IPS-18c (cell line): ENCODE measurements around the gene HPSE2.
"Not testable (repeated sequence)": the region's sequence is repeated elsewhere in the genome, so short reads cannot be mapped to it uniquely, and the experiment has no call there.

Experiments
- H3K4me3 ChIP-seq: 2 replicates; pipeline ENCODE4 v1.7.0; 2013; ENCODE audit warnings: low read depth, mild to moderate bottlenecking, low read length, moderate library complexity; ENCODE audit not compliant: insufficient read depth
- H3K9me3 ChIP-seq: one replicate; pipeline ENCODE4 v1.6.1; 2013; ENCODE audit warnings: mild to moderate bottlenecking, low read length, moderate library complexity; ENCODE audit not compliant: control insufficient read depth, insufficient read depth

HPSE2 gene

GRCh38 chr10:99057936-99058690 is 177.5 kb downstream of the HPSE2 start:
- Histone ChIP-seq H3K9me3 (no peaks in the 10 kb centered on the region), H3K4me3 (no peak overlapping the region)

GRCh38 chr10:99045671-99046070 is 190.0 kb downstream of the HPSE2 start:
- Histone ChIP-seq H3K4me3 (no peak overlapping the region), H3K9me3 (peaks cover 7% of the 10 kb centered on the region)

GRCh38 chr10:99042051-99042771 is 193.4 kb downstream of the HPSE2 start:
- Histone ChIP-seq H3K4me3 (no peak overlapping the region), H3K9me3 (peaks cover 7% of the 10 kb centered on the region)

GRCh38 chr10:99041468-99041867 is 194.2 kb downstream of the HPSE2 start:
- H3K9me3 ChIP-seq, result peaks cover 7% of the 10 kb centered on the region
- H3K4me3 ChIP-seq, result no peak overlapping the region

- Histone ChIP-seq H3K9me3 (no peaks in the 10 kb centered on the region), H3K4me3 (no peak overlapping the region)
These were observed 221.8 kb downstream of the HPSE2 start for GRCh38 chr10:99013885-99014284.

- H3K9me3 ChIP-seq, result no peaks in the 10 kb centered on the region
These were observed 225.4 kb downstream of the HPSE2 start for GRCh38 chr10:99010286-99010685.

GRCh38 chr10:99008054-99008453 is 227.6 kb downstream of the HPSE2 start:
- no peaks in the 10 kb centered on the region for H3K9me3 ChIP-seq
- H3K4me3 ChIP-seq, result no peak overlapping the region

More at GRCh38 chr10:99010286-99010685, 225.4 kb downstream of the HPSE2 start:
- H3K4me3 ChIP-seq, result no peak overlapping the region

- no peak overlapping the region for H3K4me3 ChIP-seq
- no peaks in the 10 kb centered on the region for H3K9me3 ChIP-seq
These were observed 228.2 kb downstream of the HPSE2 start for GRCh38 chr10:99007457-99007856.

- H3K4me3 ChIP-seq, result no peak overlapping the region
- no peaks in the 10 kb centered on the region for H3K9me3 ChIP-seq
These were observed 230.4 kb downstream of the HPSE2 start for GRCh38 chr10:99005254-99005653.

- Histone ChIP-seq H3K9me3 (no peaks in the 10 kb centered on the region), H3K4me3 (no peak overlapping the region)
These were observed 230.9 kb downstream of the HPSE2 start for GRCh38 chr10:99004738-99005137.

- Histone ChIP-seq H3K9me3 (no peaks in the 10 kb centered on the region), H3K4me3 (no peak overlapping the region)
These were observed 233.3 kb downstream of the HPSE2 start for GRCh38 chr10:99002392-99002791.

- no peak overlapping the region for H3K4me3 ChIP-seq
- no peaks in the 10 kb centered on the region for H3K9me3 ChIP-seq
These were observed 238.1 kb downstream of the HPSE2 start for GRCh38 chr10:98997596-98997995.

- Histone ChIP-seq H3K9me3 (no peaks in the 10 kb centered on the region), H3K4me3 (no peak overlapping the region)
These were observed 241.6 kb downstream of the HPSE2 start for GRCh38 chr10:98994030-98994429.

- not testable (repeated sequence) for H3K9me3 ChIP-seq, H3K4me3 ChIP-seq
These were observed 251.9 kb downstream of the HPSE2 start for GRCh38 chr10:98983751-98984150.

GRCh38 chr10:98980353-98980752 is 255.3 kb downstream of the HPSE2 start:
- no peak overlapping the region for H3K4me3 ChIP-seq

GRCh38 chr10:98971464-98971863 is 264.2 kb downstream of the HPSE2 start:
- Histone ChIP-seq H3K4me3 (no peak overlapping the region), H3K9me3 (no peaks in the 10 kb centered on the region)

More at GRCh38 chr10:98980353-98980752, 255.3 kb downstream of the HPSE2 start:
- H3K9me3 ChIP-seq, result no peaks in the 10 kb centered on the region

GRCh38 chr10:98967601-98968000 is 268.1 kb downstream of the HPSE2 start:
- Histone ChIP-seq H3K4me3 (no peak overlapping the region), H3K9me3 (no peaks in the 10 kb centered on the region)

GRCh38 chr10:98963608-98964007 is 272.0 kb downstream of the HPSE2 start:
- Histone ChIP-seq H3K9me3 (no peaks in the 10 kb centered on the region), H3K4me3 (no peak overlapping the region)
